GM19238 (cell line): ENCODE data around the gene PLCD1.

Source experiments
- DNase-seq: peaks from one replicate; pipeline ENCODE4 v3.0.0; 2011; ENCODE audit warnings: low spot score; ENCODE audit not compliant: insufficient read length

Gene PLCD1

DNA sequence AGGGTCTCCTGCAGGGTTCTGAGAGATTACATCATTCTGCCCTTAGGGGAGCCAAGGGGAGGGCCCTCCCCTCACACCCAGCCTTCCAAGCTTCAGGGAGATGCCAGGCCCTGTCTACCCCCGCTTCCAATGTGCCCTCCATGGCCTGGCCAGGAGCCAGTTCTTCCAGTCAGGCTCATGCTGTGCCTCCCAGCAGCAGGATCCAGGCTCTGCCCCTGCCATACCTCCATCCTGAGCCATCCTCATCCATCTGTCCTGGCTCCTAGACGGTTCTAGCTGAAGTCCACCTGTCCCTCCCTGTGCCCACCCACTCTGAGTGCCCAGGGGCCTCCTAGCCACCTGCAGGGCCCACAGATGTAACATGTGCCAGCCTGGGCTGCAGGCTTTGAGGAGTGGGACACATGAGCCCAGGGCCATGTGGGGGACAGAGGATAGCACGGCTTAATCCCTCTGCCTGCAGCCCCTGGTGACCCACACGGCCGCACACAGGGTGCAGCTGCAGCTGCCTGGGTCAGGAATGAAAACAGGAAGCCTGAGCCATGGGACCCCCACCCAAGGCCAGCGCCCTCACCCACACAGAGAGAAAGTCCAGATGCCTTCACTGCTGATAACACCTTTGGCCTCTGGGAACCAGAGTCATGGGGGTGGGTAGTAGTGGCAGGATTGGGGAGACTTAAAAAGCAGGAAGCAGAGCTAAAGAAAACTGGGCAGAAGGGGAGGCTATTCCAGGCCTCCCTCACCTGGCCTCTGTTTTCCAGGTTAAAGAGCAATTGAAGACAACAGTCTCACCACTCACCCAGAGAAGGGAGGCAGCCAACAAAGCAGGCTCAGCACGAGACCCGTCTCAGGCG lies 11.8 kb downstream of the PLCD1 start:
- DNase-seq, result no peak

GRCh38 chr3:38016847-38017444 lies 12.5 kb downstream of the PLCD1 start:
- no peak for DNase-seq

DNA sequence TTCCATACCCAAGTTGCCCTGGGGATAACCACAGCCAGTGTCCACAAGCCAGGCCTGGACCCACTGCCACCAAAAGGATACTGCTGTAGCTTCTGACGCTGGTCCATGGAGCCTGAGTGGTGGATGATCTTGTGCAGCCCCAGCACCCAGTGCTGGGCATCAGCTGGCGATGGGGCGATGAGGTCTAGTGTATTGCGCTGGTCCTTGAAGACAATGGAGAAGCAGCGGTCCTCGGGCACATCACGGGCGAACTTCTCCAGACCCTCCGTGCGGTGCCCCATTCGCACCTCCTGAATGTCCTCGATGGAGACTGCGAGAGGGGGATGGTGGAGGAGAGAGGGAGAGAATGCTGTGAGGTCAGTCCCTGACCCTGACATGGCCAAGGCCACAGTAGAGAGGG lies 13.0 kb downstream of the PLCD1 start:
- no peak for DNase-seq

DNA sequence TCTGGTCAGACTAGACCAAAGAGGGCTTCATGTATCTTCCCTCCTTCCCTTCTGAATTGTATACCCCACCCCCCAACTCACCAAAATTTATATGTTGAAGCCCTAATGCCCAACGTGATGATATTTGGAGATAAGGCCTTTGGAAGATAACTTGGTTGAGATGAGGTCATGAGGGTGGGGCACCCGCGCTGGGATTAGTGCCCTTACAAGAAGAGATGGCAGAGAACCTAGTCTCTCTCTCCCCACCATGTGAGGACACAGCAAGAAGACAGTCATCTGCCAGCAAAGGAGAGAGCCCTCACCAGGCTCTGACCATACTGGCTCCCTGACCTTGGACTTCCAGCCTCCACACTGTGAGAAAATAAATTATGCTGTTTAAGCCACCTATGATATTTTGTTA lies 13.5 kb downstream of the PLCD1 start:
- no peak for DNase-seq

- no peak for DNase-seq
These were observed 14.0 kb downstream of the PLCD1 start for GRCh38 chr3:38015485-38015884.

DNA sequence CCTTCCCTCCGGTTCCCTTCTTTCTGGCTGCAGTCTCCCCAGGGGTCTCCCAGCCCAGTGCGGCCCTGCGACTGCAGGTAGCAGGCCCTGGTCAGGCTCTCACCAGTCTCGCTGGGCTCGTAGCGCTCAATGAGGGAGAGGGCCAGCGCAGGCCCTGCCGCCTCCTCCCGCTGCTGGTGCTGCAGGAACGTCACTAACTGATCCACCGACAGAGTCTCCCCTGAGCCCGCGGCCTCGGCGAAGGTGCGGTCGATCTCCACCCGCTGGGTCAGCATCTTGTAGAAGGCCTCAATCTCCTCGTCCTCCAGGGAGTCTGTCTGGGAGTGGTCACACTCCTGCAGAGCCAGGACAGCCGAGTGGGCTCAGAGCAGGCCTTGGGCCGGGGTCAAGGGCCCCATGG lies 18.3 kb downstream of the PLCD1 start:
- DNase-seq, result no peak

DNA sequence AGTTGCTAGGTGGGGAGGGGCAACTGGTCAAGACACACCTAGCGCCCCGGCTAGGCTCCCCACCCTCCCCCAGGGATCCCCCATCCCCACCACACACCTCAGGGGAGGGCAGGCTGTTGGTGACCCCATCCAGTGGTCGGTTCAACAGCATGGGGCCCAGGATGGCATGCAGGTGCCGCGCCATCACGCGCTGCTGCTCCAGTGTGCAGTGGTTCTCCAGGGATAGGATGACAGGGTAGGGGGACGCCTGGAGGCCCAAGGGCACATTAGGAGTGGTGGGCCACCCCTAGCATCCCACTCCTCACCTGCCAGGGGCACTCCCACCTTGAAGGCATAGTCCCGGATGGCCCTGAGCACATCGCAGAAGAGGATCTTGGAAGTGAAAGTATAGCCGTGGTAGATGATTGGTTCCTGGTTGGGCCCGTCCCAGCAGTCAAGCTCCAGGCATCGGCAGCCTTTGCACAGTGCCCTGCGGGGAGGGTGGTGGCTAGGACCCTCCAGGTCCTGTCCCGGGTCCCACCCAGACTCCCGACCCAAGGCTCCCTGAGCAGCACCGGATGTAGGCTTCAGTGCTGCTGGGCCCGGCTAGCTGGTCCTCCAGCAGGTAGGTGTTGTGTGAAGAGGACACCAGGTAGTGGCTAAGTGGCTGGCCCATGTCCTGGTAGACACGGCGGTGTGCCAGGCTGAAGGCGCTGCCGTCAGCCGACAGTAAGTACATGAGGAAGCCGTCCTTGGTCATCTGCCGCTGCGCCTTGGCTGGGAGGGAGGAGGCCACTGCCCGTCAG lies 19.4 kb downstream of the PLCD1 start:
- DNase-seq, result no peak

DNA sequence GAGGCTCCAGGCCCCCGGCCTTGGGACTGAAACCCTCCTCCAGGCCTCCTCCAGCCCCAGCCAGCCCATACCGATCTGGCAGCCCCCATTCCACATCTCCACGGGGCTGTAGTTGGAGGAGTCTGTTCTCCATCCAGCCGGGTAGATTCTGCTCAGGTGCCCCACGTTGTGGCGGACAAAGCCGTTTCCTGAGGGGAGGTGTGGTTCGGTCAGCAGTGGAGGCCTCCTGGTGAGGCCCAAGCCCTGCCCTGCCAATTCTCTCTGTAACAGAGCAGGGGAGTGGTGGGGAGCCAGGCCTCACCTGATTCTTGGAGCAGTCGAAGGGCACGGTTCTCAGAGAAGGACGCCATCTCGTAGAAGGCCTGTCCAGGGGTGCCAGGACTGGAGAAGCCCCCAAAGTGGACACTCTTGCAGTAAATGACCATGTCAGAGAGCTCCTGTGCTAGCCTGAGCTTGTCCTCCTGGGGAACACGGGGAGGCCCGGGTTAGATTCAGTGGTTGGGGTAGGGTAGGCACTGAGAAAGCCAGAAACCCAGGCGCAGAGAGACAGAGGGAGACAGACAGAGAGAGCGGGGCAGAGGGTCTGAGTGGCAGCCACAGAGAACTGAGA lies 20.4 kb downstream of the PLCD1 start:
- no peak for DNase-seq

GRCh38 chr3:38008191-38008701 lies 21.2 kb downstream of the PLCD1 start:
- no peak for DNase-seq

DNA sequence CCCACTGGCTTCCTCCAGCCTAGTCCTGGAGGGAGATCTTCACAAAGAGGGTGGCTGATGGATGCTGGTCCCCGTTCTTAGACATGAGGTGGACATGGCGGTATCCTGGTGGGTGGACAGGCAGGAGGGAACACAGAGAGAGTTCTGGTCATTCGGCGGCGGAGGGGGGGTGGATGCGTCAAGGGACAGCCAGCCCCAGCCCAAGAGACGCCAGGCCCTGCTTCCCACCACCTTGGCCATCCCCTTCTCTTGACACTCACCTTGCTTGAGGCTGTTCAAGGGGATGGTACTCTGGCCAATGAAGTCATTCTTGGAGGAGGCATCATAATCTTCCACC lies 21.7 kb downstream of the PLCD1 start:
- DNase-seq, result no peak

- DNase-seq, result no peak
These were observed 22.9 kb downstream of the PLCD1 start for GRCh38 chr3:38006445-38006995.

DNA sequence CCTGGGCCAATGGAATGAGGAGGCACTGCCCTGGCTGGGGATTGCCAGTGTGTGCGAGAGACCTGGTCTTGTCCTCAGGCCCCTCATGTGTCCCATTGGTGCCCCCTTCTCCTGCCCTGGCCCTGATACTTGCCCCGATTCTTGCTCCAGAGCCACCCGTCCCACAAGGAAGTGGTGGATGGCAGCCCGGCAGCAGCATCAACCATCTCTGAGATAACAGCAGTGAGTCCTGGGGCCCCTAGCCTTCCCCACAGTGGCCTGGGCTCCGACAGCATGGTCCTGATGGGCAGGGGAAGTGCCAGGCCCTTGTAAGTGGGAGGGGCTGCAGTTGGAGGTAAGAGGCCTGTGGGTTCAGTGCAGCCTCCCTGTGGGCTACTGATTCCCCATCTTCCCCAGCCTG lies 23.4 kb downstream of the PLCD1 start:
- no peak for DNase-seq

- DNase-seq, result no peak
These were observed 24.1 kb downstream of the PLCD1 start for GRCh38 chr3:38005076-38006020.

DNA sequence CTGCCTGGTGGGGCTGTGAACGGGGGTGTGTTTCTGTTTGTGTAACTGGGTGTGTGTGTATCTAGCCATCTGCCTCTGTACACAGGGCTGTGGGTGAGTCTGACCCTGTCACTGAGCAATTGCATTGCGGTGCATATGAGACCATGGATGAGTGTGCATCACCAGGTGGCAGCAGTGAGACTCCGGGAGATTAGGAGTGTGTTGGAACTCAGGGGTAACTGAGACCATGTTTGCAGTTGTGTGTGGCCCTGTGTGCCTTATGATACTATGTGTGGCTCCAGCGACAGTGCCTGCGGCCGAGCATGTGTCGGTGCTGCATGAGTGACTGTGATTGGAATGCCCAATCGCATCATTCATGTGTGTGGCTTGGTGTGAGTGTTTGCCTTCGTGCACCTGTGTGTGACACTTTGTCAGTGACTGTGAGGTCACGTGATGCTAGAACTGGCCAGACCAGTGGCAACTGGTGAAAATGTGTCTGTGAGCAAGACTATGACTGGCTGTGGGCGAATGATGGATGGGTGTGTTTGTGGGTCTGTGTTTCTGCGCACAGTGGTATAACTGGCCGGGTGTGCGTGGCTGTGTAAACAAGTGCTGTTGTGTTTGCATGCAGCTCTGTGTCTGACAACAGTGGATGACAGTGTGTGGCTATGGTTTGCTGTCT lies 24.9 kb downstream of the PLCD1 start:
- no peak for DNase-seq

- no peak for DNase-seq
These were observed 25.5 kb downstream of the PLCD1 start for GRCh38 chr3:38003817-38004414.

DNA sequence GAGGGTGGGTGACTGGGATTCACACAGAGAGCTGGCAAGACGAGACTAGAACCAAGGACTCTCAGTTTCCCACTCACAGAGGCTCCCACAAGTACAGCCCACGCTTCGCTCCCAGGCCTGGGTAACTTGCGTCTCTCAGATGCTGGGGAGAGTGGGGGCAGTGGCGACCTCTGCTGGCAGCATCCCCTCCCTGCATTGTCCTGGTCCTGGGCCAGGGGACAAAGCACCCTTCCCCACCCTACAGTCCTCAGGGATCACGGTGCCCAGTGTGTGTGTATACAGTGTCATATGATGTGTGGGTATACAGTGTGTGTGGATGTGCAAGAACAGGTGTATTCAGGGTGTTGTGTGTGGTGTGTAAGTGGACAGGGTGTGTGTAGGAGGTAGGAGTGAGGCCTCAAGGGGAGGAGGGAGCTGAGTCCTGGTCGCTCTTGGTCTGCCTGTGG lies 26.0 kb downstream of the PLCD1 start:
- no peak for DNase-seq

- no peak for DNase-seq
These were observed 26.5 kb downstream of the PLCD1 start for GRCh38 chr3:38002940-38003339.

GRCh38 chr3:38002291-38002876 lies 27.1 kb downstream of the PLCD1 start:
- no peak for DNase-seq
